ENCODE results near the gene ATG5. TPM values are rescaled to one million over a fixed set of nuclear protein-coding genes. Genes with fewer than 3 reads are reported as not detected.
"Not testable (repeated sequence)": the region's sequence is repeated elsewhere in the genome, so short reads cannot be mapped to it uniquely, and the experiment has no call there.

The ATG5 gene
- total RNA-seq, 1 donor from 2014 or later, result 19.9 TPM

DNA sequence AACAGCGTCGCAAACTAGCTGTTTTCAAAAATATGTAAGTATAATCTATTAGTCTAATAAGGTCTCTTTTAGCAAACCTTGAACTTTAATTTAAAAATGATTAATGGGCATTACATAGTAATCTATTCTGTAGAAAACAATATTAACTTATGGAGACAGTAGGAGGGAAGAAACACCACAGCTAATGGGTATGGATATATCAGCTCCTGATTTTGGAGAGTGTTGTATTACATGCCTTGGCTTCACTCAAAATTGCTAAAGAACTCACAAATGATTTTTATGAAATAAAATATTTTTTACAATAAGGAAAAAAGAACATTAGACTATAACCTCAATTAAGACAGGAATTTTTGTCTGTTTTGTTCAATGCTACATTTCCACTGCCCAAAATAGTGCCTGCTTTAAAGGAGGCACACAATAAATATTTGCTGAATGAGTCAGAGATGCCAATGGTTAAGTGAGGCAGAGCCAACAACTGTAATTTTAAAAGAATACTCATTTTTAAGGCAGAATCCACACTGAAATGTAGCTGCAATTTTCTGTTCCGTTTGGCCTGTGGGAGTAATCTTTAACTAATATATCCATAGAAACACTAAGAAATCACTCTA is 15.7 kb downstream of the ATG5 start:
- no peak for ATAC-seq

GRCh38 chr6:106308985-106309384 is 16.6 kb downstream of the ATG5 start:
- ATAC-seq, result no peak

DNA sequence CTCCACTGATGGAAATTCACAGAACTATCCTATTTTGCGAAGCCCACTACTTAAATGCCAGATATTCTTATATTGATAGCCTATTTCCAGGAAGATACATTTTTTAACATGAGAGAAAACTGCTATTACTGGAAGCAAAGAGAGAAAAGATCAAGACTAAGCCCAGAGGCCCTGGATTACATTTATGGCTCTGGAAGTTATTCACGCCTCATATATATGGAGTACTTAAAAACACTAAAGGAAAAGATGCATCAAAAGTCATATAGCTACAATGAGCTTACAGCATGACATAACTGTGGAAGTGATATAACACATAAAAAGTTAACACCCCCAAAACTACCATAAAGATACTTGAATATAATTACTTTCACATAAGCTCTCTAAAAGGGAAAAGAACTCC is 19.8 kb downstream of the ATG5 start:
- no peak for ATAC-seq

DNA sequence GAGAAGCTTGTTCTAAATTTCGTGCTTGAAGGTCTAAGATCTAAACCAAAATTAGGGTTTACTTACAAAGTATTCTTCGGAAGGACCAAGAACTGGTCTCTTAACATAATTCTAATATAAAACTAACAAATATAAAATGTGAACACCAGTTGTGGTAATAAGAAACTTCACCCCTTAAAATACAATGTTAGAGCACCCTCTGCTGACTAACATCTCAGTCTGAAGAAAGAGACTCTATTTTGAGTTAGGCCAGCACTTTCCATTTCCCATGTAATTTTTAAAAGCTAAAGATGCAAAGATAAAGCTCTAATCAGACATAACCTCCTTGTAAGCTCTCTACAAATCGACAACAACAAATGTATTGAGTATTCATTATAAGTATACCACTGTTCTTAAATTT is 24.6 kb downstream of the ATG5 start:
- ATAC-seq, result peak; percentile 54

DNA sequence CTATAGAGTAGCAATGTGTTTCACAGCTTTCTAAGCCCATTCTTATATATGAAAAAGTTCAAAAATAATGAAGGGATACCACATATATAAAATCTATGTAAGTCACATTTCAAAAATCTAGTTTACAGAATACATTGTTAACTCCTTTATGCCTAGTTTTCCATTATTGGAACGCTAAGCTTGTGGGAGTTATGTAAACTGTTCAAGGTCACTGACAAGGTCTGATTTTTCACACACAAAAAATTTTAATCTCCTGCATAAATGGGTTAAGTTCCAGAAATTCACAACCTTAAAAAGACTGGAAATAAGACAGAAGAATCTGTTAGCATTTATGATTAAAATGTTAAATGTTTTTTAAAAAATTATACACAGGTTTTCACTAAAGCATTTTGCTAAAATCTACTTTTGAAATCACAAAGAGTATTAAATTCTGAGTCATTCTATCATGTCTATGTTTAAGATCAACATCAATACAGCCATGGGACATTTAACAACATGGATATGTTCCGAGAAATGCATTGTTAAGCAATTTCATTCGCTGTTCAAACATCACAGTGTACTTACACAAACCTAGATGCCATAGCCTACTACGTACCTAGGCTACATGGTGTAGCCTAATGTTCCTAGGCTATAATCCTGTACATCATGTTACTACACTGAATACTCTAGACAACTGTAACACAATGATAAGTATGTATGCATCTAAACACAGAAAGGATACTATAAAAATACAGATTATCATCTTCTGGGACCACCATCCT is 25.4 kb downstream of the ATG5 start:
- ATAC-seq, result no peak

- no peak for ATAC-seq
These were observed 32.4 kb downstream of the ATG5 start for GRCh38 chr6:106293116-106293515.

DNA sequence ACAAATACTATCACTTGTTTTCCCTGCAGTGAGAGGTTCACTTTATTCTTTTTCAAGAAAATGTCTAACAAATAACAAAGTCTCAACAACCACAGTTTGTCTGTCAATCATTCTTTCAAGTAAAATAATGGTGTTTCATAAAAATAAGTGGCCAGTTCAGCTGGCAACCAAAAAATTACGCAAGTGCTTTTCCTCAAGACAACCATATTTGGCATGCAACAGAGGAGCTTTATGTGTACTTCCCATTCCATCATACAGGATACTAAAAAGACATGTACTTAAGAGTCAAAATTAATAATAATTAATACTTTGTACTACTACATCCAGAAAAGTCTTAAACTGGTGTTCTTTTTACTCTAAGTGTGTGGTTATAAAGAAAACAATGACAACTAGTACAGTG is 34.6 kb downstream of the ATG5 start:
- no peak for ATAC-seq

- no peak for ATAC-seq
These were observed 35.5 kb downstream of the ATG5 start for GRCh38 chr6:106290032-106290431.

DNA sequence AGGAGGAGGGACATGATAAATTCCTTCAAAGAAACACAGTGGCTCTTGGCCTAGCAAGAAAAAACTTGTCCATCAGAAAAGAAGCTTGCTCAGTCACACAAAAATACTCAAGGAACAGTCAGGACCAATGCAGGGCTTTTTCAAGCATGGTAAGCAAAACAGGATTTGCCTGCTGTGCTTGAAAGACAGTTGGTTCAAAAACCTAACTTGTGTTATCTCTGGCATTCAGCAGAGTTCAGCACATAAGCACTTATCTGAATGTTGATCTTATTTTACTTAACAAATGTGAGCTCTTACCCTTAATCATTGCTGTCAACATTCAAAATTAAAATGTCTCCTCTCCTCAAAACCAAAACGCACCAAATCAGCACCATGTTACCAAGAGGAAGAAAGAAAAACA is 38.3 kb downstream of the ATG5 start:
- ATAC-seq, result peak; percentile 80

- no peak for ATAC-seq
These were observed 38.8 kb downstream of the ATG5 start for GRCh38 chr6:106286746-106287145.

- no peak for ATAC-seq
These were observed 42.1 kb downstream of the ATG5 start for GRCh38 chr6:106283481-106283880.

GRCh38 chr6:106281661-106282060 is 43.9 kb downstream of the ATG5 start:
- no peak for ATAC-seq

DNA sequence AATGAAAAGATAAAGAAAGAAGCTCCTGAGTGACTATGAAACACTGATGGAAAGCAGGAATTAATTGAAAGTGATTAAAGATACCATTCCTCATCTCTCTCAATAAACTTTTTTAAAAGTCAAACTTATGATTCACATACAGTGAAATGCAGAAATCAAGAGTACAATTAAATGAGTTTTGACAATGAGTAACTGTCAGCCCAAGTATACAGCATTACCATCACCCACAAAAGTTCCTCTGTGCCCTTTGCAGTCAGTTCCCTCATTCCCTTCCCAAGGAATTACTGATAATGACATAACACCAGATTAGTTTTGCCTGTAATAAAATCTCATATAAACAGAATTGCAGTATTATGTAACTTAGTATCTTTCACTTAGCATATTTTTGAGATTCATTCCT is 44.5 kb downstream of the ATG5 start:
- no peak for ATAC-seq

- ATAC-seq, result no peak
These were observed 46.4 kb downstream of the ATG5 start for GRCh38 chr6:106279179-106279578.

- no peak for ATAC-seq
These were observed 49.9 kb downstream of the ATG5 start for GRCh38 chr6:106275692-106276091.

GRCh38 chr6:106273087-106273486 is 52.5 kb downstream of the ATG5 start:
- no peak for ATAC-seq

- ATAC-seq, result no peak
These were observed 53.3 kb downstream of the ATG5 start for GRCh38 chr6:106272287-106272686.

DNA sequence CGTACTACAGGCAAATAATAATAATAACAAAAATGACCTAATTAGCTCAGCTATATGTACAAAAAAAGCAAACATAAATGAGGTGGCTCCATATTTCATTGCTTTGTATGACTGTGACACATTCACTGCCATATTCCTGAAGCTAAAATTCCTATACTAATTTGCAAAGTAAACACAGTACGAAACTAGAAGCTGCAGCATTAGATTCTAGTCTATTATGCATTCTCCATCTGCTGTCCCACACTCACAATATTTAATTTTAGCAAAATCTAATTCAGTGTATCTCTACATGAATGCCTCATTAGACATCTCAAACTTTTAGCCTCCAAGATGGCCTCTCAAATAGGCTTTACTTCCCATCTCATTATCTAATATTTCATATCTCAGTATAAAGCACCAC is 55.1 kb downstream of the ATG5 start:
- ATAC-seq, result no peak

- not testable (repeated sequence) for ATAC-seq
These were observed 56.2 kb downstream of the ATG5 start for GRCh38 chr6:106269268-106269919.

DNA sequence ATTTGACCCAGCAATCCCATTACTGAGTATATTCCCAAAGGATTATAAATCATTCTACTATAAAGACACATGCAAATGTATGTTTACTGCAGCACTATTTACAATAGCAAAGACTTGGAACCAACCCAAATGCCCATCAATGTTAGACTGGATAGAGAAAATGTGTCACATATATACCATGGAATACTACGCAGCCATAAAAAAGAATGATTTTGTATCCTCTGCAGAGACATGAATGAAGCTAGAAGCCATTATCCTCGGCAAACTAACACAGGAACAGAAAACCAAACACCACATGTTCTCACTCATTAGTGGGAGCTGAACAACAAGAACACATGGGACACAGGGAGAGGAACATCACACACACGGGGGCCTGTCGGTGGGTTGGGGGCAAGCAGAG is 57.1 kb downstream of the ATG5 start:
- not testable (repeated sequence) for ATAC-seq

- ATAC-seq, result not testable (repeated sequence)
These were observed 61.1 kb downstream of the ATG5 start for GRCh38 chr6:106264433-106264832.

- ATAC-seq, result not testable (repeated sequence)
These were observed 65.8 kb downstream of the ATG5 start for GRCh38 chr6:106259748-106260147.

DNA sequence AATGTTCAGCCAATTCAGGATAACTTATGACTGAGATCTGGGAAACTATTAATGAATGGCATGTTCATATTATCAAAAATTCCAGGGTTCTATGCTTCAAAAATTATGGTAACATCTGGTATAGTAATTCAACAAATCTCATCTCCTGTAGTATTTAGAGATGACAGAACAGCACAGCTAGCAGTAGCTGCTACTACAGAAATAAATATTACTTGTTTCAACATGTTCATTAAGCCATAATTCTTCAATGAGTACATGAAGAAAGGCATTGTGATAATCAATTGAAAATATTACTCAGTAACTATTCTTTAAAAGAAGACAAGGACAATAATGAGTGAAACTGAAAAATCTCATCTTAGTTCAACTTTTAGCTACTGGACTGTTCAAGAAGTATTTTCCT is 66.8 kb downstream of the ATG5 start:
- no peak for ATAC-seq

DNA sequence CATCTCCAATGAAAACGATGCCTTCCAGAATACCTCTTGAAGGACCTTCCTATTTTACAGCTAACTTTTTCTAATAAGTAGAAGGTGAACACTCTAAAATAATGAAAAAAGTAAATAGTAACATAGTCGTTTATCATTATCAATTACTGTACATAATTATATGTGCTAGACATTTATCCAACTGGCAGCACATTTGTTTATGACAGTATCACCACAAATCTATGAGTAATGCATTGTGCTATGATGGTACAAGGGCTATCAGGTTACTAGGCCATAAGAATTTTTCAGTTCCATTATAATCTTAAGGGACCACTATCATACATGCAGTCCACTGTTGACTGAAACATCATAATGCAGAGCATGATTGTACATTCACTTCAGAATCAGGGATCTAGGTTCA is 68.4 kb downstream of the ATG5 start:
- no peak for ATAC-seq

All from esophagus mucosa (tissue), 1 donor.